Heart right ventricle (tissue), 16 donors: ENCODE measurements around the gene WNK3. TPM values are rescaled to one million over a fixed set of nuclear protein-coding genes. Genes with fewer than 3 reads are reported as not detected.

Experiments used
- ATAC-seq, 8 donors: fragments of 200-7000 bp; cut with Tn5 transposase; one replicate each; pipeline ENCODE4 v1.9.1; 2020; ENCODE audit warnings: mild to moderate bottlenecking in 8 of 8, moderate library complexity in 8 of 8, moderate number of reproducible peaks in 1 of 8
- DNase-seq, 2 donors: peaks; one replicate each; pipeline ENCODE4 v3.0.0-alpha.2; 2020
- H3K27ac ChIP-seq, 10 donors: fragments of 200-600 bp; sonication (generic) in 2 of 10; one replicate each; pipeline versions ENCODE4 v1.5.0 to v1.8.0; 2020 to 2022; ENCODE audit warnings: mild to moderate bottlenecking in 3 of 10
- H3K27me3 ChIP-seq, 7 donors: fragments of 200-600 bp; one replicate each; pipeline ENCODE4 v1.8.0; 2021 to 2022; ENCODE audit warnings: mild to moderate bottlenecking in 2 of 7
- H3K36me3 ChIP-seq, 9 donors: fragments of 200-600 bp; sonication (generic) in 1 of 9; one replicate each; pipeline versions ENCODE4 v1.5.0 to v1.8.0; 2020 to 2022; ENCODE audit warnings: mild to moderate bottlenecking in 2 of 9
- H3K4me1 ChIP-seq, 9 donors: fragments of 200-600 bp; sonication (generic) in 1 of 9; one replicate each; pipeline versions ENCODE4 v1.5.0 to v1.8.0; 2020 to 2022; ENCODE audit warnings: mild to moderate bottlenecking in 4 of 9
- H3K4me3 ChIP-seq, 10 donors: fragments of 200-600 bp; sonication (generic) in 2 of 10; one replicate each; pipeline versions ENCODE4 v1.5.0 to v1.8.0; 2020 to 2022; ENCODE audit warnings: mild to moderate bottlenecking in 7 of 10, moderate library complexity in 2 of 10
- H3K9me3 ChIP-seq, 11 donors: fragments of 200-600 bp in 10 of 11; sonication (generic) in 2 of 11; one replicate each; pipeline versions ENCODE4 v1.5.0 to v1.8.0; 2013 to 2022; ENCODE audit warnings: mild to moderate bottlenecking in 2 of 11, control low read depth in 1 of 11, moderate library complexity in 1 of 11
- CTCF ChIP-seq, 9 donors: fragments of 200-600 bp; sonication (generic) in 2 of 9; IDR thresholded peaks; one replicate each; pipeline versions ENCODE4 v1.5.0 to v1.8.0; 2021 to 2022; ENCODE audit warnings: antibody characterized with exemption in 9 of 9, mild to moderate bottlenecking in 5 of 9, moderate library complexity in 1 of 9
- WGBS, 2 donors: extraction: QIAGEN DNeasy Blood & Tissue Kit; methylation state at CpG; one replicate each; pipeline ENCODE4 v1.1.7; 2013; ENCODE audit warnings: inconsistent platforms in 1 of 2; 5-methylcytosine and 5-hydroxymethylcytosine counted together
- intact Hi-C, 10 donors: fragments of 100-400 bp; cut with DNase I; formaldehyde crosslinking; loops; one replicate each; pipeline versions ENCODE4 v1.11.1 to v1.14.2; 2022
- polyA plus RNA-seq, 2 donors: library from polyadenylated mRNA; stranded (reverse); fragments of 200-250 nt; gene quantifications; one replicate each; pipeline ENCODE4 v1.2.3, GENCODE V29; 2013
- total RNA-seq, 10 donors: library from RNA; stranded (reverse); fragmentation: NEBNext Ultra II Directional in 3 of 10; extraction: Animal tissue kit (Norgen Biotek cat#: 25700) in 3 of 10; gene quantifications; one replicate each; pipeline versions ENCODE4 v1.2.1 to v1.2.4, GENCODE V29; 2021 to 2023
- donor health status: Arrhythmogenic right ventricular cardiomyopathy.
- donor health status: ischemic (EF 13 %, LVEDD 7.1; RV severe dilation, severe dysfunction).
- donor health status: healthy with polysubstance abuse.
- donor health status: DM: no; HTN: yes; CAD: no.
- donor health status: DM: no; HTN: no; CAD: no.
- donor health status: ischemic (EF 25% LVEDD 6.9; RV normal size, moderate dysfunction).
- donor health status: ischemic (EF 25% LVEDD 5.7; RV mildly dilated, moderate dysfunction).
- donor health status: healthy.
- donor health status: DM: yes; HTN: yes; CAD: no.
- donor health status: Ischemic cardiomyopathy.
- donor health status: ischemic (EF 35%, LVEDD 5.7; RV mildly dilated, moderate dysfunction).
- donor health status: nonischemic (EF 11% LVEDD 7.7; RV severe dilation, severe dysfunction).
- donor health status: DM: yes; HTN: yes; CAD: no.
- donor health status: PGD.
- donor health status: ischemic (EF 29% LVEDD 5.4; RV normal size, mild dysfunction).
- donor health status: nonischemic (EF 23%, LVEDD 6.1; RV moderate dilation, normal function).

The WNK3 gene
- total and polyA plus RNA-seq, 12 donors, result 0.19 to 2.3 (median 0.36) TPM

GRCh38 chrX:54292755-54293154 is 65.1 kb downstream of the WNK3 start:
- Histone ChIP-seq H3K27ac (no peak overlapping the region), H3K4me3 (no peak overlapping the region), H3K27me3 (peaks cover 0 to 31% (median 0%) of the 10 kb centered on the region in 7 donors), H3K36me3 (no peaks in the 10 kb centered on the region), H3K9me3 (no peaks in the 10 kb centered on the region), H3K4me1 (no peaks in the 10 kb centered on the region)
- no peak for TF ChIP-seq CTCF (IDR thresholded peaks at IDR 0.05)
- WGBS, 2 donors, result 86 to 100% methylated on average over 2 of the region's 2 CpGs
- DNase-seq (no peak), ATAC-seq (no peak)
- intact Hi-C loops, result no loop called here

- Histone ChIP-seq H3K36me3 (no peaks in the 10 kb centered on the region), H3K4me1 (no peaks in the 10 kb centered on the region), H3K27me3 (peaks cover 0 to 41% (median 0%) of the 10 kb centered on the region in 7 donors), H3K27ac (no peak overlapping the region), H3K4me3 (no peak overlapping the region), H3K9me3 (no peaks in the 10 kb centered on the region)
- intact Hi-C loops, result no loop called here
- ATAC-seq (no peak), DNase-seq (no peak)
- TF ChIP-seq CTCF (IDR thresholded peaks at IDR 0.05), result no peak
- 97 to 98% methylated on average over 2 of the region's 2 CpGs for WGBS, 2 donors
Measured at GRCh38 chrX:54291758-54292157, 66.1 kb downstream of the WNK3 start.

DNA sequence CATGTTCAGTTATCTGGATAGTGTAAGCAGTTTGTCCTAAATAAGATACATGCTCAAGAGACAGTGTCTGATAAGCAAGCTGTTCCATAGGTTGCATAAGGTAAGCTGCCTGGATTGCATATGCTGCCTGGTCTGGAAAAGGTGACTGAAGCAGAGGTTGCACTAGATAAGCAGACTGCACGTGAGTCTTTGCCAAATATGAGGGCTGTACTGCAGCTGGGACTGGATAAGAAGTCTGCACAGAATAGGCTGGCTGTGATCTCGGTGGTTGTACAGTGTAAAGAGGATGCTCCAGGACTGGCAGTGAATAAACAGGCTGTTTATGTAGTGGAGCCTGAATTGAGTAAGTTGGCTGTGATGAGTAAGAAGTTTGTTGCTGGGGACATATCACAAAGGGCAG is 68.9 kb downstream of the WNK3 start:
- ATAC-seq, result no peak
- no peak for TF ChIP-seq CTCF (IDR thresholded peaks at IDR 0.05)
- Histone ChIP-seq H3K9me3 (no peaks in the 10 kb centered on the region), H3K4me1 (no peaks in the 10 kb centered on the region), H3K36me3 (no peaks in the 10 kb centered on the region), H3K4me3 (no peak overlapping the region), H3K27me3 (peaks cover 0 to 39% (median 0%) of the 10 kb centered on the region in 7 donors), H3K27ac (no peak overlapping the region)
- DNase-seq, result no peak
- 27 to 43% methylated on average over 2 of the region's 2 CpGs for WGBS, 2 donors
- intact Hi-C loops, result no loop called here

GRCh38 chrX:54288277-54288676 is 69.6 kb downstream of the WNK3 start:
- Histone ChIP-seq H3K27ac (no peak overlapping the region), H3K27me3 (peaks cover 0 to 36% (median 0%) of the 10 kb centered on the region in 7 donors), H3K36me3 (no peaks in the 10 kb centered on the region), H3K4me1 (no peaks in the 10 kb centered on the region), H3K4me3 (no peak overlapping the region), H3K9me3 (no peaks in the 10 kb centered on the region)
- ATAC-seq, result no peak
- no peak for DNase-seq
- intact Hi-C loops, result no loop called here
- TF ChIP-seq CTCF (IDR thresholded peaks at IDR 0.05), result no peak

GRCh38 chrX:54281676-54282075 is 76.2 kb downstream of the WNK3 start:
- no peak for TF ChIP-seq CTCF (IDR thresholded peaks at IDR 0.05)
- ATAC-seq, result no peak

More at GRCh38 chrX:54281676-54282075, 76.2 kb downstream of the WNK3 start:
- Histone ChIP-seq H3K4me1 (no peaks in the 10 kb centered on the region), H3K9me3 (no peaks in the 10 kb centered on the region), H3K27me3 (peaks cover 0 to 7% (median 0%) of the 10 kb centered on the region in 7 donors), H3K4me3 (no peak overlapping the region), H3K36me3 (no peaks in the 10 kb centered on the region), H3K27ac (no peak overlapping the region)
- intact Hi-C loops, result no loop called here
- no peak for DNase-seq
- 27 to 42% methylated on average over 1 of the region's 1 CpG for WGBS, 2 donors
